Activated T-cell treated with anti-CD3 and anti-CD28 coated beads, Interleukin-2, amount 50 U/mL, for 24 hours (primary cell): ENCODE results near the gene MMAB.
A peak's percentile ranks its signal among the peaks of the same experiment; 100 is the strongest.

Experiments used
- DNase-seq: peaks from one replicate; pipeline ENCODE4 v3.0.0-alpha.2; 2020
- H3K27ac Mint-ChIP-seq: 2 replicates; pipeline ENCODE4 v1.8.0; 2020; ENCODE audit warnings: mild to moderate bottlenecking, mixed read lengths
- H3K27me3 Mint-ChIP-seq: 2 replicates; pipeline ENCODE4 v1.8.0; 2020; ENCODE audit warnings: mixed read lengths
- H3K36me3 Mint-ChIP-seq: 2 replicates; pipeline ENCODE4 v1.8.0; 2020; ENCODE audit warnings: low read depth, mixed read lengths
- H3K4me1 Mint-ChIP-seq: 2 replicates; pipeline ENCODE4 v1.8.0; 2020; ENCODE audit warnings: low read depth, mixed read lengths
- H3K4me3 Mint-ChIP-seq: 2 replicates; pipeline ENCODE4 v1.8.0; 2020; ENCODE audit warnings: mild to moderate bottlenecking, moderate library complexity, mixed read lengths
- H3K9me3 Mint-ChIP-seq: 2 replicates; pipeline ENCODE4 v1.8.0; 2020; ENCODE audit warnings: mixed read lengths

Gene MMAB

DNA sequence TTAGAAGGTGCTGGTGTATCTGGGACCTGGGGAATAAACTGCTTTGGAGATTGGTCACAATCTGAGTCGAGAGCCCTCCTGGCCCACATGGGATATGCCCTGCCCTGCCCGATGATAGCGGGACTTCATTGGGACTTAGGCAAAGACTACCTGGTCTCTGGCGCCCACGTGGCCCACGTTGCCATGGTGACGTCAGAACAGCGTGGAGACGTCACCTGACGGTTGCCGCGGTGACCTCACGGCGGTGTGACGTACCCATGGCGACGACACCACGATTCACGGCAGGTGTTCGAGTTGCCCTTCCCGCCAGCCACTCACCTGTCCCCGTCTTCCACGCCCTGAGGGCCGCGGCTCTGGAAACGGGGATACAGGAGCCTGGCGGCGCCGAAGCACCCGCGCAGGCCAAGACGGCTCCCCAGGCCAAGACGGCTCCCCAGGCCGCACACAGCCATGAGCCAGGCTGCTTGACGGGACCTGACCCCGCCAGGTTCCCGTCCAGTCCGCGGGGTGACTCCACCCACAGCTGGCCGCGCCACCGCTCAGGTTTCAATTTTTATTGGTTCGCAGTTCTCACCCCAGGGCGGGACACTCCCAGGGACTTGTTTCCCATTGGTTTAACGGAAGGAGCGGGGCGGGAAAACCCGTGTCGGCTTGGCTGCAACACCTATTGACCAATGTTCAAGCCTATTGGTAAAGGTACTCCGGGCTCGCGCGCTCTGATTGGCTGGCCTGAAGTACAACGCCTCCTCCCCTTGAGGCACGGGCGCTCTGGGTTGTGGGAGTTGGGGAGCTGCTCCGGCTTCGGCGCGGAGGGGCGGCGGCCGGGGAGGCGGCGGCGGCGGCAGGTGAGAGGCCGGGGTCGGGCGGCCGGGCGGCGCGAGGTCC is at the start of gene MMAB, which contains the start of gene MVK:
MMAB (minus strand) TSS at position 476 of the 885 bp plus-strand sequence; CDS start at position 452, 24 bp downstream.
MVK (plus strand) TSS at position 766 of the 885 bp plus-strand sequence. CDS start 1,029 bp downstream, outside the sequence.
- Mint-ChIP-seq H3K36me3 (peaks cover 74% of the 10 kb centered on the region), H3K4me3 (peak within 1 kb of the TSS; percentile 87), H3K27ac (peak within 1 kb of the TSS; percentile 98), H3K9me3 (no peaks in the 10 kb centered on the region), H3K27me3 (no peaks in the 10 kb centered on the region), H3K4me1 (peaks cover 29% of the 10 kb centered on the region)
- DNase-seq: peak; percentile 96

DNA sequence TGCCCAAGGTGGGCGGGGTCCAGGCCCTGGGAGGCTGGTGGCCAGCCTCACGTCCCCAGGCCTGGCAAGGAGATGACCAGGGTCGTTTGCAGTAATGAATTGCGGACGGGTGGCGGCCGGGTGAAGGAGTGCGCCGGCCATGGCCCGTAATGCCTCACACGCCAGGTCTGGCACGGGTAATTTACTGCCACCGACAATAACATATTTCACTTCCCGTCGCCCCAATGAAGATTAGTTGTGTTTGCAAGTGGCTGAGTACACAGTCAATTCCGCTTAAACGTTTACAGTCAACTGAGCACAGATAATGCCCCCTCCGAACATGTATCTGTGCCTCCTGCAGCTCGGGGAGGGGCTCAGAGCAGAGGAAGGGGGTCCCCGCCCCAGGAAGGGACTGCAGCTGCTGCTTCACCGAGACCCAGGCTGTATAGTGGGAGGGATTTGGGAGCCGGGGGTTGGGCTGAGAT is 48.6 kb upstream of the MMAB start:
- H3K36me3 Mint-ChIP-seq: no peaks in the 10 kb centered on the region
- peaks cover 46% of the 10 kb centered on the region for H3K27me3 Mint-ChIP-seq
- no peak overlapping the region for H3K27ac Mint-ChIP-seq
- peaks cover 2% of the 10 kb centered on the region for H3K4me1 Mint-ChIP-seq
- no peak overlapping the region for H3K4me3 Mint-ChIP-seq
- no peak for DNase-seq
- no peaks in the 10 kb centered on the region for H3K9me3 Mint-ChIP-seq

- no peak overlapping the region for H3K27ac Mint-ChIP-seq
- no peak for DNase-seq
- H3K9me3 Mint-ChIP-seq: no peaks in the 10 kb centered on the region
These were observed 47.9 kb upstream of the MMAB start for GRCh38 chr12:109621211-109621694.

GRCh38 chr12:109619002-109619604 is 45.8 kb upstream of the MMAB start:
- peaks cover 44% of the 10 kb centered on the region for H3K27me3 Mint-ChIP-seq
- no peak for DNase-seq
- H3K4me1 Mint-ChIP-seq: peaks cover 2% of the 10 kb centered on the region
- no peaks in the 10 kb centered on the region for H3K9me3 Mint-ChIP-seq
- no peaks in the 10 kb centered on the region for H3K36me3 Mint-ChIP-seq
- H3K4me3 Mint-ChIP-seq: no peak overlapping the region
- H3K27ac Mint-ChIP-seq: no peak overlapping the region

More at GRCh38 chr12:109621211-109621694, 47.9 kb upstream of the MMAB start:
- peaks cover 2% of the 10 kb centered on the region for H3K4me1 Mint-ChIP-seq
- no peak overlapping the region for H3K4me3 Mint-ChIP-seq
- H3K27me3 Mint-ChIP-seq: peaks cover 47% of the 10 kb centered on the region
- no peaks in the 10 kb centered on the region for H3K36me3 Mint-ChIP-seq

DNA sequence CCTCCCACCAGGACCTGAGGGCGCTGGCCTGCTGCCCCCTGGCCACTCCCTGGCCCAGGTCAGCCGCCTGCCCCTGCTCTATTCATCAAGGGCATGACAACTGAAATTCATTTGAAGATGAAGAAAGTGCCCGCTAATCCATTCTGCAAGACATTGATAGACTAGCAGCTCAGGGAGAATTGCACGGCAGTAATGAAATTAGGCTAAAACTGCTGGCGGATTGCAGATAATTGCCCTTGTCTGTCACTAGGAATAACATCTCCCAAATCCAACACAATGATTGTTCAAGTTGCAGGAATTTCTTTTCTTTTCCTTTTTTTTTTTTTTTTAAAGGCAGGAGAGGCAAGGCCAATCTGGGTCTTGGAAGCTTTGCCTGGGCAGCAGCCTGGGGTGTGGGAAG is 44.8 kb upstream of the MMAB start:
- no peak for DNase-seq
- H3K4me1 Mint-ChIP-seq: peaks cover 2% of the 10 kb centered on the region
- no peak overlapping the region for H3K4me3 Mint-ChIP-seq
- no peak overlapping the region for H3K27ac Mint-ChIP-seq
- H3K9me3 Mint-ChIP-seq: no peaks in the 10 kb centered on the region
- H3K36me3 Mint-ChIP-seq: no peaks in the 10 kb centered on the region
- peaks cover 51% of the 10 kb centered on the region for H3K27me3 Mint-ChIP-seq

GRCh38 chr12:109617491-109617890 is 44.2 kb upstream of the MMAB start:
- Mint-ChIP-seq H3K4me3 (no peak overlapping the region), H3K36me3 (no peaks in the 10 kb centered on the region), H3K27me3 (peaks cover 52% of the 10 kb centered on the region), H3K27ac (no peak overlapping the region), H3K4me1 (peaks cover 2% of the 10 kb centered on the region), H3K9me3 (no peaks in the 10 kb centered on the region)
- DNase-seq: no peak

GRCh38 chr12:109615556-109616229 is 42.4 kb upstream of the MMAB start:
- no peak for DNase-seq
- no peaks in the 10 kb centered on the region for H3K4me1 Mint-ChIP-seq
- H3K4me3 Mint-ChIP-seq: no peak overlapping the region
- H3K9me3 Mint-ChIP-seq: no peaks in the 10 kb centered on the region
- H3K36me3 Mint-ChIP-seq: no peaks in the 10 kb centered on the region
- H3K27ac Mint-ChIP-seq: no peak overlapping the region
- H3K27me3 Mint-ChIP-seq: peaks cover 48% of the 10 kb centered on the region

- no peak for DNase-seq
- no peaks in the 10 kb centered on the region for H3K9me3 Mint-ChIP-seq
- no peaks in the 10 kb centered on the region for H3K4me1 Mint-ChIP-seq
- H3K4me3 Mint-ChIP-seq: no peak overlapping the region
- no peaks in the 10 kb centered on the region for H3K36me3 Mint-ChIP-seq
- H3K27me3 Mint-ChIP-seq: peaks cover 46% of the 10 kb centered on the region
- no peak overlapping the region for H3K27ac Mint-ChIP-seq
These were observed 40.5 kb upstream of the MMAB start for GRCh38 chr12:109613649-109614455.

DNA sequence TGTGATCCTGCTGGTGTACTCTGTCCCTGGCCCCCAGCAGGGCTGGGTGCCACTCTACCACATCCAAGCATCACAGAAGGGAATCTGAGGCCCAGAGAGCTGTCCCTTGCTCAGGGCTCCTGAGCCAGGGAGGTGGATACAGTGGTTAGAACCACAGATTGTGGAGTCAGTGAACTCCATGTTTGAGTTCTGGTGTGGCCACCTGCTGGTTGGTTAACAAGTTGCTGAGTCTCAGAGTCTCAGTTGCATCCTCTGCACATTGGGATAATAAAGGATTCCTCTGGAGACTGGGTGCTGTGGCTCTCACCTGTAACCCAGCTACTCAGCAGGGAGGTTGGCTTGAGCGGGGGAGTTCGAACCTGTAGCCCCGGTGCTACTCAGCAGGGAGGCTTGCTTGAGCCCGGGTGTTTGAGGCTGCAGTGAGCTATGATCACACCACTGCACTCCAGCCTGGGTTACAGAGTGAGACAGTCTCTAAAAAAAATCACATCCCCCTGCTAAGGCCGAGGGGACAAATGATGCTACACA is 39.7 kb upstream of the MMAB start:
- H3K4me1 Mint-ChIP-seq: no peaks in the 10 kb centered on the region
- H3K27me3 Mint-ChIP-seq: peaks cover 46% of the 10 kb centered on the region
- H3K4me3 Mint-ChIP-seq: no peak overlapping the region
- H3K27ac Mint-ChIP-seq: no peak overlapping the region
- no peak for DNase-seq
- H3K9me3 Mint-ChIP-seq: no peaks in the 10 kb centered on the region
- no peaks in the 10 kb centered on the region for H3K36me3 Mint-ChIP-seq

DNA sequence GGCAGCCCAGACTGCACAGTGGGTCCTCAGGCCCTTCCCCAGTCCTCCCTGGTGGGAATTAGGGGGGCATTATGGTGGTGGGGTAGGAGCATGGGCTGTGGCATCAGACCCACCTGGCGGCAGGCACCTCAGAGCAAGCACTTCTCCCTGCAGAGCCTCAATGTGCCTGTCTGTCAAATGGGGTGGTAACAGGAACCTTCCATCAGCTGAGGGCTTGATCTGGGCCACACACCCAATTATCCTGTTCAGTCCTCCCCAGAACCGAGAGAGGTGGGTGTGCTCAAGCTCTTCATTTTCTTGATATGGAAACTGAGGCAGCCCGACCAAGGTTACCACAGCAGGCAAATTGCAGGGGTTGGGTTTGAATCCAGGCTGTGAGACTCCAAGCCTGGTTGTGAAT is 38.7 kb upstream of the MMAB start:
- Mint-ChIP-seq H3K27ac (no peak overlapping the region), H3K9me3 (no peaks in the 10 kb centered on the region), H3K36me3 (no peaks in the 10 kb centered on the region), H3K27me3 (peaks cover 49% of the 10 kb centered on the region), H3K4me1 (no peaks in the 10 kb centered on the region), H3K4me3 (no peak overlapping the region)
- DNase-seq: no peak

DNA sequence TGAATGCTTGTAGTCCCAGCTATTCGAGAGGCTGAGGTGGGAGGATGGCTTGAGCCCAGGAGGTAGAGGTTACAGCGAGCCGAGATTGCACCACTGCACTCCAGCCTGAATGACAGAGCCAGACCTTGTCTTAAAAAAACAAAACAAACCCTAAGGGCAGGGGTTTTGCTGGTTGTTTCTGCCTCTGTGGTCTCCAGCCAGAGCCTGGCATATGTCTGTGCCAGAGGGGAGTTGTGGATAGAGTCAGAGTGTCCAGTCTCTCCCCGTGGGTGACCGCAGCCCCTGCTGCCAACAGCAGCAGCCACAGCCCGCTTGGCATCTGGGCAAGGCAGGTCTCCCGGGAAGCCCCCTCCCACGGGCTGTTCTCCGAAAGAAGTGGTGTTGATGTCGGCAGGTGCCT is 37.9 kb upstream of the MMAB start:
- DNase-seq: no peak
- peaks cover 46% of the 10 kb centered on the region for H3K27me3 Mint-ChIP-seq
- no peaks in the 10 kb centered on the region for H3K36me3 Mint-ChIP-seq
- no peaks in the 10 kb centered on the region for H3K9me3 Mint-ChIP-seq
- no peak overlapping the region for H3K27ac Mint-ChIP-seq
- H3K4me1 Mint-ChIP-seq: no peaks in the 10 kb centered on the region
- no peak overlapping the region for H3K4me3 Mint-ChIP-seq

- Mint-ChIP-seq H3K4me1 (no peaks in the 10 kb centered on the region), H3K4me3 (no peak overlapping the region), H3K9me3 (no peaks in the 10 kb centered on the region), H3K36me3 (no peaks in the 10 kb centered on the region), H3K27me3 (peaks cover 42% of the 10 kb centered on the region), H3K27ac (no peak overlapping the region)
- no peak for DNase-seq
These were observed 37.2 kb upstream of the MMAB start for GRCh38 chr12:109610523-109610922.

GRCh38 chr12:109609342-109609741 is 36.0 kb upstream of the MMAB start:
- H3K27me3 Mint-ChIP-seq: peaks cover 42% of the 10 kb centered on the region
- no peaks in the 10 kb centered on the region for H3K9me3 Mint-ChIP-seq
- DNase-seq: no peak
- H3K27ac Mint-ChIP-seq: no peak overlapping the region
- no peak overlapping the region for H3K4me3 Mint-ChIP-seq
- no peaks in the 10 kb centered on the region for H3K4me1 Mint-ChIP-seq
- H3K36me3 Mint-ChIP-seq: no peaks in the 10 kb centered on the region

- Mint-ChIP-seq H3K9me3 (no peaks in the 10 kb centered on the region), H3K4me3 (no peak overlapping the region), H3K27me3 (peaks cover 42% of the 10 kb centered on the region), H3K4me1 (no peaks in the 10 kb centered on the region), H3K27ac (no peak overlapping the region), H3K36me3 (no peaks in the 10 kb centered on the region)
- no peak for DNase-seq
These were observed 35.5 kb upstream of the MMAB start for GRCh38 chr12:109608793-109609192.
